Measurements from ENCODE around the gene TBC1D24.
"Not testable (repeated sequence)": the region's sequence is repeated elsewhere in the genome, so short reads cannot be mapped to it uniquely, and the experiment has no call there.

Gene TBC1D24

DNA sequence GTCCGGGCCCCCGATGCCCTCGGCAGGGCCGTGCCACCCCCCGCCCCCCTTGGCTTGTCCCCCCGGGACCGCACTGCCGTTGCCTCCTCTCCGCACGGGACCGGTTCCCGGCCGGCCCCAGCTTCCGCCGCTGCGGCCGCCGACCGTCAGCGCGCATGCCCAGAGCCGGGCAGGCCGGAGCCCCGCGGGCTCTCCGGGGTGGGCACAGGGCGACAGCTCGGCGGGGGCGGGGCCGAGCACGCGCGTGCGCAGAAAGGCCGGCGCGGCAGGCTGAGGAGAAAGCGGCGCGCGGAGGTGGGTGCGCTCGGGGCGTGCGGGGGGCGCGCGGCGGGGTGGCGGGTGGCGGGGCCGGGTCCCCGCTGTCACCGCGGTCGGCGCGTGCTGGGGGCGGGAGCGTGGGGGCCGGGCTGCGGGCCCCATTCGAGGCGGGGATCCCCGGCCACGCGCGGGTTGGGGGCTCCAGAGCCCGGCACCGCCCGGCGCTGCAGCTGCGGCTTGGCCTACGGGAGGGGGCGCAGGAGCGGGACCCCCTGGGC lies at the start of gene TBC1D24:
Gene TBC1D24 (plus strand): TSS at position 251 of the 536 bp plus-strand sequence. CDS start 21,022 bp downstream, outside the sequence.
- FAIRE-seq = no peak

DNA sequence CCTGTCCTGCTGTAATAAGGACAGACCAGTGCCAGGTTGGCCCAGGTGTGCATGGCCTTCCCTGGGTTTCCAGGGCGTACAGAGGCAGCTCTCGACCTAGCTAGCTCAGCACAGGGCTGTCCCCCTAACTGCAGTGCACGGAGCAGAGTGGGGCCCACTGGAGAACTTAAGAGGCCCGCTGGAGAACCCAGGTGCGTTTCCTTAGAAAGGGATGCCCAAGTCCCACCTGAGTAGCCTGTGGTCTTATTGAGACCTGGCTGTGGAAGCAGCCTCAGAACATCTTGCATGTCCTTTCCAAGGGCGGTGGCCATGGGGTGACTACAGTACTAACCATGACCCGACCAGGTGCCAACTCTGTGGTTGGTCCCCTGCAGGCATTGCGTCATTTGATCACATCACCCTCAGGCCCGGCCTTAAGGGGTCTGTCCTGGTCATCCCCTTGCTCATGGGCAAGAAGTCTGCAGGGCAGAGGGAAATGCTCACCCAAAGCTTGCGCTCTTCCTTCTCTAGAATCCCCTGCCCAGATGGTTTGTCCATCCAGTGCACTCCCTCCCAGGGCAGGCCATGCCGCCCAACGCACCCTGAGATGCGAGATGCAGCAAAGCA lies 49.0 kb upstream of the TBC1D24 start:
- no peak for FAIRE-seq

DNA sequence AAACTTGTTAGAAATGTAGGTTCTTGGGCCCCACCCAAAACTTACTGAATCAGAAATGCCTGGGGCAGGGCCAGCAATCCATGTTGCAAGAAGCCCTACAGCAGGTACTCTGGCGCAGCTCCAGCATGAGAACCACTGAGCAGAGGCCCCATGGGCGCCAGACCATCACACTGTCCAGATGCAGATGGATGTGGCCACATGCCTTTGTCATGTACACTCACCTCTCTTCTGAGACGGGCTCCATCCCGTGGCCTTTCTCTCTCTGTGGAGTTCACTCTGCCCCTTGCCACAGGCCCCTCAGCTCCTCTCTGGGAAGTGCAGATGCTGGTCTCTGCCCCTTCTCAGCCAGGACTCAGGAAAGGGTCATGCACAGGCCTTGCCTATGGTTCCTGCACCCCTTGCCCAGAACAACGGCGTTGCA lies 48.0 kb upstream of the TBC1D24 start:
- FAIRE-seq = no peak

- no peak for FAIRE-seq
Observed at GRCh38 chr16:2427526-2427925, 47.4 kb upstream of the TBC1D24 start.

DNA sequence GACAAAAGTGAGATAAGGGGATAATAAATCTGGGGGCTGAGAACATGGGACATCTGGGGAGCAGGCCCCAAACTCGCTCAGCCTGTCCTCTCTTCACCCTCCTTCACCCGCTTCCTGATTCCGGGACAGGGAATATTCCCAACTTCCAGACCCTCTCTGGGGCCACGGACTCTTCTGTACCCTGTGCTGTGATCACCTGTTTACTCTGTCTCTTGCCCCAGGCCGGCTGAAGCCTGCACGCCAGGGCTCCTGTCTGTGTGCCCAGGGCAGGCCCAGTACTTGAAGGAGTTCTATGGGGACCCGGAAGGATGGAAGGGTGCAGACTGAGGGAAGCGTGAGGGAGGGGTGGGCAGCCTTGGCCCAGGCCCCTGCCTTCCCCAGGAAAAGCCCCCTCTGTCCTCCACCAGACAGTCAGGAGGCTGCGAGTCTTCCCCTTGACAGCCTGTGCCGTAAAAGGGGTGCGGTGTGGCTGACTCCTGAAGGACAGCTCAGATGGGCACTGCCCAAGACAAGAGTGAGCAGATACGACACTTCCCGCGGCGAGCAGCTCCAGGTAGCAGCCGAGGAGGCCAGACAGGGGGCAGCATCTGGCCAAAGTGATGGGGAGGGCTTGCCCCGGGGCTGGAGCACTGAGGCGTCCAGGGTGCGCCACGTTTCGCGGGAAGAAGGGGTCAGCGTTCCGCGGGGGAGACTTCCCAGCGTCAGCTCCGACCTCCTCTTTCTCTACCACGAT lies 46.7 kb upstream of the TBC1D24 start:
- FAIRE-seq = no peak

- FAIRE-seq = no peak
Observed at GRCh38 chr16:2428784-2429033, 46.2 kb upstream of the TBC1D24 start.

- no peak for FAIRE-seq
Observed at GRCh38 chr16:2429034-2429770, 45.7 kb upstream of the TBC1D24 start, which contains the start of gene CCNF. TSS of gene CCNF (plus strand) at chr16:2429447. CDS start at chr16:2429482, 35 bp downstream.

GRCh38 chr16:2429771-2430663 lies 44.9 kb upstream of the TBC1D24 start:
- FAIRE-seq = no peak

- no peak for FAIRE-seq
Observed at GRCh38 chr16:2432286-2432685, 42.6 kb upstream of the TBC1D24 start.

GRCh38 chr16:2432801-2433505 lies 42.0 kb upstream of the TBC1D24 start:
- no peak for FAIRE-seq

DNA sequence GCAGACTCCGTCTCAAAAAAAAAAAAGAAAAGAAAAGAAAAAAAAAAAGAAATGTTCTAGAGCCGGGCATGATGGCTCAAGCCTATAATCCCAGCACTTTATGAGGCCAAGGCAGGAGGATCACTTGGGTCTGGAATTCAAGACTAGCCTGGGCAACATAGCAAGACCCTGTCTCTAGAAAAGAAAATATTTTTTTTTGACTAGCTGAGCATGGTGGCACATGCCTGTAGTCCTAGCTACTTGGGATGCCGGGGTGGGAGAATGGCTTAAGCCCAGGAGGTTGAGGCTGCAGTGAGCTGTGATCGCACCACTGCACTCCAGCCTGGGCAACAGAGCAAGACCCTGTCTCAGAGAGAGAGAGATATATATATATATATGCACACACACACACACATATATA lies 39.7 kb upstream of the TBC1D24 start:
- FAIRE-seq = not testable (repeated sequence)

DNA sequence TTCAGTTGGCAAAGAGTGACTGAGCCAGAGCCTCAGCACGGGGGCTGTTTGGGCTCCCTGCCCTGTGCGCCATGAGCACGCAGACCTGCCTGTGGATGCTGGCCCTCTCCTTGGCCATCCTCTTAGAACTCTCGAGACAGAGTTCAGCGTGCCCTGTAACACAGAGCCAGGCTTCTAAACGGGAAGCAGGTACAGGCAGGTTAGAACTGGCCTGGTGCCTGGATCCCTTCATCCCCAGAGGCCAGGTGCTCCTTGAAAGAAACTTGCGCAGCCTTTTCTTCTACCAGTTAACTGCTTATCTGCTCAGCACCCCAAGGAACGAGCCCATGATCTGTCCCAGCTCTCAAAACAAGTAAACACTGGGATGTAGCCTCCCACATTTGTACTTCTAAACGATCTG lies 38.8 kb upstream of the TBC1D24 start:
- FAIRE-seq = no peak

GRCh38 chr16:2437032-2437790 lies 37.7 kb upstream of the TBC1D24 start:
- no peak for FAIRE-seq

DNA sequence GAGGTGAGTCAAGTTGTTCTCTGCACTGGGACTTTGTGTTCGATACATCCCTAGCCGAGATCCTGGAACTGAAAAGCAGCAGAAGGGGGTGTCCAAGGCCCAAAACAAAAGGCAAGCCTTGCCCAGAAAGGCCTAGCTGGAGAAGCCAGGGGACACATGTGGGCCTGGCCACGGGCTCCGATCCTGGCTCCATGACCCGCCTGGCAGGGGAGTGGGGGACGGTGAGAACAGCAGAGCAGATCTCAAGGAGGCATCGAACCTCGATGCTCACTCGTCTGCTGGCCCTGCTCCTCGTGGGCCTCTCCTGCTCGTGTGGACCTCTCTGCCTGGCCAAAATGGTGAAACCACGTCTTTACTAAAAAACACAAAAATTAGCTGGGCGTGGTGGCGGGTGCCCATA lies 36.8 kb upstream of the TBC1D24 start:
- no peak for FAIRE-seq

GRCh38 chr16:2439598-2439997 lies 35.3 kb upstream of the TBC1D24 start:
- FAIRE-seq = no peak

- FAIRE-seq = not testable (repeated sequence)
Observed at GRCh38 chr16:2441143-2441804, 33.7 kb upstream of the TBC1D24 start.

DNA sequence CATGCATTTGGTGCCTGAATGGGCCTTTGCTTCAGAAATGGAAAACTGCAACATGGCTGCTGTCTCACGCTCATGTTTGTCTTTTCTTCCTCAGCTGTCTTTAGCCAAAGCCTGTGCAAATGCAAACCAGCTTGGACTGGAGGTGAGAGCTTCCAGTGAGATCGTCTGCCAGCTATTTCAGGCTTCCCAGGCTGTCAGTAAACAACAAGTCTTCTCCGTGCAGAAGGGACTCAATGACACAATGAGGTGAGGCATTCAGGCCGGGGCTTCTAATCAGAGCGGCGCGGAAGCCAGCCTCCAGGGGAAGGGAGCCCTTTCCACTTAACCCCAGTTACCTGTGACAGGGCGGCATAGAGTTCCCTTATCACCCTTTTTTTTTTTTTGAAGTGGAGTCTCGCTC lies 31.4 kb upstream of the TBC1D24 start:
- FAIRE-seq = no peak

DNA sequence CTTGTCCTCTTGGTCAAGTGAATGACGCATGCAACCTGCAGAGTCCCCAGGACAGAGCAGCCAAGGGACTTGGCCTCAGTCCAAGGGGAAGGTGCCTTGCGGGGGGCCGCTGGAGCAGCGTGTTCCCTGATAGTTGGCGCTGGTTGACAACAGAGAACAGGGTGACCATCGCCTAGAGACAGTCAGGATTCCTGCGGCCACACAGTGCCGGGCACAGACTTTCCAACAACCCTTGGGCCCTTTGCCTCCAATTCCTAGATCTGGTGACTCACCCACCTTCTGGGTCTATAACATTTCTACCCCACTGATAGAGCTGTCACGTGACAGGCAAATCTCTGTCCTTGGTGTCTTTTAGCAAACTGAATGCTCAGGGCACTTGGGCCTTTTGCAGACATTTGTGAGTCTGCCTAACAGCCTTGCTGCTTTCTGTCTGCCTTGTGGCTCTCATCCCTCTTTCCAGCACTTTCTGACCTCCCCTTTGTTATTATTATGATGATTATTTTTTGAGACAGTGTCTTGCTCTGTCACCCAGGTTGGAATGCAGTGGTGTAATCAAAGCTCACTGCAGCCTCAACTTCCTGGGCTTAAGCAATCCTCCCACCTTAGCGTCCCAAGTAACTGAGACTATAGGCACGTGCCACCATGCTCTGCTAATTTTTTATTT lies 26.9 kb upstream of the TBC1D24 start:
- FAIRE-seq = no peak

GRCh38 chr16:2449118-2449517 lies 25.8 kb upstream of the TBC1D24 start:
- no peak for FAIRE-seq

GRCh38 chr16:2450535-2450934 lies 24.4 kb upstream of the TBC1D24 start:
- FAIRE-seq = no peak

All from TTC549 (cell line).